ENCODE results near the gene TENT4B.

- TF ChIP-seq CTCF (IDR thresholded peaks at IDR 0.05), result no peak
- no peak for TF ChIP-seq ZFX (IDR thresholded peaks at IDR 0.05; ENCODE audit: borderline replicate concordance)
These were observed at the start of gene TENT4B for GRCh38 chr16:50152807-50153595.
